Measurements from ENCODE around the gene ATG4A. TPM values are rescaled to one million over a fixed set of nuclear protein-coding genes. Genes with fewer than 3 reads are reported as not detected.

Gene ATG4A
- total RNA-seq, 1 experiment from 2014 or later: 6.4 TPM

- Histone ChIP-seq H2AFZ (ENCODE audit: low read length) (no peak overlapping the region), H3K27ac (ENCODE audit: insufficient read length, low read depth, low read length) (no peak overlapping the region), H4K8ac (replicated peaks; ENCODE audit: insufficient read length, low read depth, low read length) (no peak overlapping the region), H3K4me2 (ENCODE audit: insufficient read depth, insufficient read length, low read length) (no peak overlapping the region), H3K23me2 (ENCODE audit: insufficient read length, low read depth, low read length, poor library complexity, severe bottlenecking) (no peaks in the 10 kb centered on the region), H3K14ac (ENCODE audit: insufficient read depth, low read length) (no peak overlapping the region), H2BK120ac (ENCODE audit: low read depth, low read length, poor library complexity, severe bottlenecking) (no peak overlapping the region), H4K5ac (ENCODE audit: insufficient read length, low read depth, low read length) (no peak overlapping the region), H2BK20ac (ENCODE audit: low read depth, low read length, poor library complexity, severe bottlenecking) (no peak overlapping the region), H3K4me1 (ENCODE audit: insufficient read depth, low read length) (no peaks in the 10 kb centered on the region), H4K91ac (ENCODE audit: insufficient read length, low read depth, low read length) (no peak overlapping the region), H3K18ac (ENCODE audit: insufficient read length, low read depth, low read length) (no peak overlapping the region), H3K79me2 (ENCODE audit: insufficient read depth, low read length) (no peaks in the 10 kb centered on the region), H2AK5ac (ENCODE audit: insufficient read length, low read length) (no peak overlapping the region), H3K27me3 (ENCODE audit: insufficient read depth, low read length) (no peaks in the 10 kb centered on the region), H3K23ac (ENCODE audit: insufficient read length, low read depth, low read length) (no peak overlapping the region), H3K79me1 (ENCODE audit: insufficient read depth, low read depth, low read length, poor library complexity, severe bottlenecking) (no peaks in the 10 kb centered on the region), H2BK5ac (ENCODE audit: insufficient read length, low read length) (no peak overlapping the region), H4K20me1 (ENCODE audit: control insufficient read depth, insufficient read depth, insufficient read length) (no peaks in the 10 kb centered on the region), H3K9ac (ENCODE audit: extremely low read depth, insufficient read length, low read length) (no peak overlapping the region), H3T11ph (ENCODE audit: low read length) (no peak overlapping the region), H2BK12ac (ENCODE audit: insufficient read length, low read depth, low read length) (no peak overlapping the region), H3K56ac (ENCODE audit: insufficient read length, low read depth, low read length) (no peak overlapping the region), H3K9me3 (ENCODE audit: control insufficient read depth, low read depth, low read length) (no peaks in the 10 kb centered on the region), H2BK15ac (ENCODE audit: low read depth, low read length) (no peak overlapping the region), H3K4ac (ENCODE audit: low read depth, low read length) (no peak overlapping the region)
- WGBS (ENCODE audit: extremely low coverage, insufficient read length, low lambda C conversion rate): no CpG with 5 or more reads among the region's 2 CpGs
- no peaks in the 10 kb centered on the region; a peak in 2 of 7 replicates for H3K36me3 Mint-ChIP-seq (ENCODE audit: insufficient read depth in 1 of 3, low read depth in 3 of 3)
- H3K4me1 Mint-ChIP-seq: peaks cover 3 to 10% of the 10 kb centered on the region in 2 experiments
- no peak for DNase-seq
- H3K9me3 Mint-ChIP-seq: no peaks in the 10 kb centered on the region
- H3K27ac Mint-ChIP-seq: no peak overlapping the region
- TF ChIP-seq CTCF (conservative IDR thresholded peaks at IDR 0.05): no peak
- no peak overlapping the region for H3K4me3 Mint-ChIP-seq
- no peaks in the 10 kb centered on the region for H3K27me3 Mint-ChIP-seq (ENCODE audit: low read depth)
These were observed 64.5 kb downstream of the ATG4A start for GRCh38 chrX:108156082-108156481.

Data from H9 (cell line).